HG03558 (cell line): Measurements from ENCODE around the gene DOP1A.

Source experiments
- ATAC-seq: cut with Tn5 transposase; IDR thresholded peaks from one replicate; pipeline ENCODE4 v1.9.1; 2021; ENCODE audit warnings: moderate number of reproducible peaks; ENCODE audit not compliant: unreplicated experiment; ENCODE audit errors: extremely low read depth

Gene DOP1A

GRCh38 chr6:83071023-83071422 is 3.6 kb downstream of the DOP1A start:
- ATAC-seq, result peak; percentile 51

GRCh38 chr6:83071707-83072106 is 4.2 kb downstream of the DOP1A start:
- no peak for ATAC-seq

- ATAC-seq, result no peak
These were observed 5.3 kb downstream of the DOP1A start for GRCh38 chr6:83072726-83073125.

- no peak for ATAC-seq
These were observed 6.1 kb downstream of the DOP1A start for GRCh38 chr6:83073615-83074014.

- ATAC-seq, result no peak
These were observed 16.0 kb downstream of the DOP1A start for GRCh38 chr6:83083476-83083875.

- ATAC-seq, result peak; percentile 99
These were observed 19.3 kb downstream of the DOP1A start for GRCh38 chr6:83086751-83087150.

GRCh38 chr6:83092756-83093399 is 25.4 kb downstream of the DOP1A start:
- ATAC-seq, result no peak

- ATAC-seq, result no peak
These were observed 29.3 kb downstream of the DOP1A start for GRCh38 chr6:83096791-83097190.

GRCh38 chr6:83097204-83097603 is 29.7 kb downstream of the DOP1A start:
- ATAC-seq, result no peak

- ATAC-seq, result no peak
These were observed 30.2 kb downstream of the DOP1A start for GRCh38 chr6:83097675-83098074.

- no peak for ATAC-seq
These were observed 31.1 kb downstream of the DOP1A start for GRCh38 chr6:83098589-83098988.

GRCh38 chr6:83108378-83108777 is 40.9 kb downstream of the DOP1A start:
- ATAC-seq, result no peak

GRCh38 chr6:83113258-83113657 is 45.8 kb downstream of the DOP1A start:
- no peak for ATAC-seq

- ATAC-seq, result no peak
These were observed 46.7 kb downstream of the DOP1A start for GRCh38 chr6:83114164-83114563.

- ATAC-seq, result no peak
These were observed 50.3 kb downstream of the DOP1A start for GRCh38 chr6:83117802-83118201.

GRCh38 chr6:83119742-83120300 is 52.4 kb downstream of the DOP1A start:
- ATAC-seq, result no peak

GRCh38 chr6:83124553-83124952 is 57.1 kb downstream of the DOP1A start:
- no peak for ATAC-seq

- ATAC-seq, result no peak
These were observed 58.0 kb downstream of the DOP1A start for GRCh38 chr6:83125425-83125824.

GRCh38 chr6:83126223-83126622 is 58.8 kb downstream of the DOP1A start:
- no peak for ATAC-seq

- ATAC-seq, result no peak
These were observed 59.3 kb downstream of the DOP1A start for GRCh38 chr6:83126807-83127206.

GRCh38 chr6:83127258-83127657 is 59.8 kb downstream of the DOP1A start:
- ATAC-seq, result no peak

GRCh38 chr6:83127976-83128375 is 60.5 kb downstream of the DOP1A start:
- ATAC-seq, result no peak
